ENCODE results near the gene WNT9A.

The WNT9A gene

GRCh38 chr1:227909188-227909587 is 38.5 kb downstream of the WNT9A start:
- Histone ChIP-seq H3K27ac (ENCODE audit: low read length) (no peak overlapping the region), H3K4me3 (ENCODE audit: low read length) (no peak overlapping the region), H3K9ac (ENCODE audit: low read depth, low read length) (no peak overlapping the region), H3K4me1 (ENCODE audit: insufficient read depth, low read length) (peaks cover 20% of the 10 kb centered on the region; the same call in 1 of the 2 replicates), H3K27me3 (ENCODE audit: insufficient read depth, low read length) (no peaks in the 10 kb centered on the region), H3K9me3 (ENCODE audit: insufficient read depth, low read depth, low read length) (no peaks in the 10 kb centered on the region), H3K36me3 (ENCODE audit: insufficient read depth, low read depth, low read length) (no peaks in the 10 kb centered on the region)

- no peaks in the 10 kb centered on the region for H3K9me3 ChIP-seq (ENCODE audit: insufficient read depth, low read depth, low read length)
- H3K4me1 ChIP-seq (ENCODE audit: insufficient read depth, low read length) = peaks cover 12% of the 10 kb centered on the region; the same call in 1 of the 2 replicates
- no peak overlapping the region for H3K4me3 ChIP-seq (ENCODE audit: low read length)
Measured at GRCh38 chr1:227908359-227908758, 39.4 kb downstream of the WNT9A start.

GRCh38 chr1:227907439-227908015 is 40.2 kb downstream of the WNT9A start:
- peaks cover 4% of the 10 kb centered on the region; the same call in 1 of the 2 replicates for H3K4me1 ChIP-seq (ENCODE audit: insufficient read depth, low read length)
- H3K27ac ChIP-seq (ENCODE audit: low read length) = no peak overlapping the region
- no peak overlapping the region for H3K9ac ChIP-seq (ENCODE audit: low read depth, low read length)
- no peaks in the 10 kb centered on the region for H3K27me3 ChIP-seq (ENCODE audit: insufficient read depth, low read length)
- H3K9me3 ChIP-seq (ENCODE audit: insufficient read depth, low read depth, low read length) = no peaks in the 10 kb centered on the region
- H3K36me3 ChIP-seq (ENCODE audit: insufficient read depth, low read depth, low read length) = no peaks in the 10 kb centered on the region
- no peak overlapping the region for H3K4me3 ChIP-seq (ENCODE audit: low read length)

More at GRCh38 chr1:227908359-227908758, 39.4 kb downstream of the WNT9A start:
- H3K36me3 ChIP-seq (ENCODE audit: insufficient read depth, low read depth, low read length) = no peaks in the 10 kb centered on the region
- H3K9ac ChIP-seq (ENCODE audit: low read depth, low read length) = no peak overlapping the region
- H3K27ac ChIP-seq (ENCODE audit: low read length) = no peak overlapping the region
- H3K27me3 ChIP-seq (ENCODE audit: insufficient read depth, low read length) = no peaks in the 10 kb centered on the region

GRCh38 chr1:227906550-227907071 is 41.1 kb downstream of the WNT9A start:
- no peaks in the 10 kb centered on the region for H3K27me3 ChIP-seq (ENCODE audit: insufficient read depth, low read length)
- H3K4me3 ChIP-seq (ENCODE audit: low read length) = no peak overlapping the region
- no peak overlapping the region for H3K9ac ChIP-seq (ENCODE audit: low read depth, low read length)
- H3K9me3 ChIP-seq (ENCODE audit: insufficient read depth, low read depth, low read length) = no peaks in the 10 kb centered on the region
- no peaks in the 10 kb centered on the region for H3K36me3 ChIP-seq (ENCODE audit: insufficient read depth, low read depth, low read length)
- H3K27ac ChIP-seq (ENCODE audit: low read length) = no peak overlapping the region
- H3K4me1 ChIP-seq (ENCODE audit: insufficient read depth, low read length) = 0 out of 2 replicates have a peak, but pooled peaks cover 2% of the 10 kb centered on the region

- Histone ChIP-seq H3K4me1 (ENCODE audit: insufficient read depth, low read length) (0 out of 2 replicates have a peak, but pooled peaks cover 2% of the 10 kb centered on the region), H3K9ac (ENCODE audit: low read depth, low read length) (no peak overlapping the region), H3K9me3 (ENCODE audit: insufficient read depth, low read depth, low read length) (no peaks in the 10 kb centered on the region), H3K36me3 (ENCODE audit: insufficient read depth, low read depth, low read length) (no peaks in the 10 kb centered on the region), H3K27ac (ENCODE audit: low read length) (no peak overlapping the region), H3K4me3 (ENCODE audit: low read length) (no peak overlapping the region), H3K27me3 (ENCODE audit: insufficient read depth, low read length) (no peaks in the 10 kb centered on the region)
Measured at GRCh38 chr1:227905573-227906487, 41.9 kb downstream of the WNT9A start.

- H3K36me3 ChIP-seq (ENCODE audit: insufficient read depth, low read depth, low read length) = no peaks in the 10 kb centered on the region
- H3K27me3 ChIP-seq (ENCODE audit: insufficient read depth, low read length) = no peaks in the 10 kb centered on the region
- no peak overlapping the region for H3K4me3 ChIP-seq (ENCODE audit: low read length)
- no peaks in the 10 kb centered on the region for H3K9me3 ChIP-seq (ENCODE audit: insufficient read depth, low read depth, low read length)
- no peak overlapping the region for H3K9ac ChIP-seq (ENCODE audit: low read depth, low read length)
- no peak overlapping the region for H3K27ac ChIP-seq (ENCODE audit: low read length)
- no peaks in the 10 kb centered on the region for H3K4me1 ChIP-seq (ENCODE audit: insufficient read depth, low read length)
Measured at GRCh38 chr1:227904541-227905335, 43.0 kb downstream of the WNT9A start.

- no peaks in the 10 kb centered on the region for H3K36me3 ChIP-seq (ENCODE audit: insufficient read depth, low read depth, low read length)
Measured at GRCh38 chr1:227903614-227904501, 43.9 kb downstream of the WNT9A start.

GRCh38 chr1:227903061-227903521 is 44.6 kb downstream of the WNT9A start:
- H3K9ac ChIP-seq (ENCODE audit: low read depth, low read length) = no peak overlapping the region
- H3K27ac ChIP-seq (ENCODE audit: low read length) = no peak overlapping the region
- no peaks in the 10 kb centered on the region for H3K27me3 ChIP-seq (ENCODE audit: insufficient read depth, low read length)
- H3K4me3 ChIP-seq (ENCODE audit: low read length) = no peak overlapping the region
- no peaks in the 10 kb centered on the region for H3K4me1 ChIP-seq (ENCODE audit: insufficient read depth, low read length)
- no peaks in the 10 kb centered on the region for H3K36me3 ChIP-seq (ENCODE audit: insufficient read depth, low read depth, low read length)
- no peaks in the 10 kb centered on the region for H3K9me3 ChIP-seq (ENCODE audit: insufficient read depth, low read depth, low read length)

More at GRCh38 chr1:227903614-227904501, 43.9 kb downstream of the WNT9A start:
- H3K27ac ChIP-seq (ENCODE audit: low read length) = no peak overlapping the region
- H3K27me3 ChIP-seq (ENCODE audit: insufficient read depth, low read length) = no peaks in the 10 kb centered on the region
- no peak overlapping the region for H3K9ac ChIP-seq (ENCODE audit: low read depth, low read length)
- H3K4me1 ChIP-seq (ENCODE audit: insufficient read depth, low read length) = no peaks in the 10 kb centered on the region
- H3K9me3 ChIP-seq (ENCODE audit: insufficient read depth, low read depth, low read length) = no peaks in the 10 kb centered on the region
- no peak overlapping the region for H3K4me3 ChIP-seq (ENCODE audit: low read length)

GRCh38 chr1:227902641-227902990 is 45.1 kb downstream of the WNT9A start:
- Histone ChIP-seq H3K27ac (ENCODE audit: low read length) (no peak overlapping the region), H3K27me3 (ENCODE audit: insufficient read depth, low read length) (no peaks in the 10 kb centered on the region), H3K36me3 (ENCODE audit: insufficient read depth, low read depth, low read length) (no peaks in the 10 kb centered on the region), H3K9ac (ENCODE audit: low read depth, low read length) (no peak overlapping the region), H3K4me3 (ENCODE audit: low read length) (no peak overlapping the region), H3K4me1 (ENCODE audit: insufficient read depth, low read length) (no peaks in the 10 kb centered on the region), H3K9me3 (ENCODE audit: insufficient read depth, low read depth, low read length) (no peaks in the 10 kb centered on the region)

- Histone ChIP-seq H3K36me3 (ENCODE audit: insufficient read depth, low read depth, low read length) (no peaks in the 10 kb centered on the region), H3K27ac (ENCODE audit: low read length) (no peak overlapping the region), H3K27me3 (ENCODE audit: insufficient read depth, low read length) (no peaks in the 10 kb centered on the region), H3K9me3 (ENCODE audit: insufficient read depth, low read depth, low read length) (no peaks in the 10 kb centered on the region), H3K4me1 (ENCODE audit: insufficient read depth, low read length) (no peaks in the 10 kb centered on the region), H3K9ac (ENCODE audit: low read depth, low read length) (no peak overlapping the region), H3K4me3 (ENCODE audit: low read length) (no peak overlapping the region)
Measured at GRCh38 chr1:227901906-227902640, 45.7 kb downstream of the WNT9A start.

Measured in iPS-20b (cell line).